Uterus (tissue), 4 donors: Measurements from ENCODE around the gene ABCG1. TPM values are rescaled to one million over a fixed set of nuclear protein-coding genes. Genes with fewer than 3 reads are reported as not detected.

Source experiments
- DNase-seq, 2 donors: peaks; one replicate each; pipeline ENCODE4 v3.0.0-alpha.2; 2019 to 2020
- H3K27ac ChIP-seq, 2 donors: fragments of 200-600 bp; sonication (generic); 1 replicate in 1 of 2; 2 replicates in 1 of 2; pipeline ENCODE4 v1.5.1; 2016 to 2018
- H3K27me3 ChIP-seq, 2 donors: fragments of 200-600 bp; sonication (generic); one replicate each; pipeline ENCODE4 v1.5.1; 2018 to 2019; ENCODE audit warnings: control low read depth in 1 of 2
- H3K36me3 ChIP-seq, 2 donors: fragments of 200-600 bp; sonication (generic); one replicate each; pipeline ENCODE4 v1.5.1; 2019; ENCODE audit warnings: control low read depth in 1 of 2
- H3K4me1 ChIP-seq, 2 donors: fragments of 200-600 bp; sonication (generic); one replicate each; pipeline ENCODE4 v1.5.1; 2018 to 2019; ENCODE audit warnings: control low read depth in 1 of 2
- H3K4me3 ChIP-seq, 2 donors: fragments of 200-600 bp; sonication (generic); 1 replicate in 1 of 2; 2 replicates in 1 of 2; pipeline ENCODE4 v1.5.1; 2018 to 2019; ENCODE audit warnings: mild to moderate bottlenecking in 1 of 2
- H3K9me3 ChIP-seq, 2 donors: fragments of 200-600 bp; sonication (generic); one replicate each; pipeline ENCODE4 v1.5.1; 2019; ENCODE audit warnings: control low read depth in 1 of 2
- CTCF ChIP-seq, 4 experiments: fragments of 200-600 bp in 2 of 4; fragments of 450-650 bp in 2 of 4; sonication (generic) in 2 of 4; IDR thresholded peaks; one replicate each; pipeline ENCODE4 v1.5.1; 2016 to 2019; ENCODE audit warnings: antibody characterized with exemption in 4 of 4, mild to moderate bottlenecking in 2 of 4, moderate library complexity in 1 of 4
- POLR2A ChIP-seq, 2 donors: fragments of 450-650 bp; IDR thresholded peaks; one replicate each; pipeline ENCODE4 v1.6.1; 2016; ENCODE audit warnings: antibody characterized with exemption in 2 of 2, mild to moderate bottlenecking in 1 of 2, moderate library complexity in 1 of 2
- intact Hi-C: fragments of 100-400 bp; cut with DNase I; formaldehyde crosslinking; loops from one replicate; pipeline ENCODE4 v1.15.1; 2023; ENCODE audit warnings: low total_unique reads
- total RNA-seq, 4 donors: library from RNA; depleted of rRNA in 3 of 4; stranded (reverse); fragments of >200 nt in 3 of 4; gene quantifications; one replicate each; pipeline versions ENCODE4 v1.1.0 to v1.2.4, GENCODE V29; 2014 to 2023
- donor health status: DM: yes; HTN: yes; CAD: no.

Gene ABCG1
- total RNA-seq, 4 donors from 2014 or later = 11.8 to 51.7 (median 18.4) TPM

GRCh38 chr21:42239973-42240372 is 21.0 kb downstream of the ABCG1 start:
- Histone ChIP-seq H3K9me3 (no peaks in the 10 kb centered on the region), H3K4me1 (peaks cover 0 to 2% of the 10 kb centered on the region in 2 donors), H3K27me3 (no peaks in the 10 kb centered on the region), H3K4me3 (no peak overlapping the region), H3K27ac (no peak overlapping the region), H3K36me3 (no peaks in the 10 kb centered on the region)
- DNase-seq = no peak
- intact Hi-C loops = no loop called here
- TF ChIP-seq CTCF (IDR thresholded peaks at IDR 0.05) = no peak

- DNase-seq = no peak
- H3K27me3 ChIP-seq = no peaks in the 10 kb centered on the region
- intact Hi-C loops = no loop called here
- no peak for TF ChIP-seq CTCF (IDR thresholded peaks at IDR 0.05)
- TF ChIP-seq POLR2A (IDR thresholded peaks at IDR 0.05) = no peak
- H3K4me3 ChIP-seq = no peak overlapping the region
- H3K27ac ChIP-seq = no peak overlapping the region
- no peaks in the 10 kb centered on the region for H3K9me3 ChIP-seq
- no peaks in the 10 kb centered on the region for H3K4me1 ChIP-seq
- H3K36me3 ChIP-seq = no peaks in the 10 kb centered on the region
Measured at GRCh38 chr21:42242611-42243010, 23.7 kb downstream of the ABCG1 start.

DNA sequence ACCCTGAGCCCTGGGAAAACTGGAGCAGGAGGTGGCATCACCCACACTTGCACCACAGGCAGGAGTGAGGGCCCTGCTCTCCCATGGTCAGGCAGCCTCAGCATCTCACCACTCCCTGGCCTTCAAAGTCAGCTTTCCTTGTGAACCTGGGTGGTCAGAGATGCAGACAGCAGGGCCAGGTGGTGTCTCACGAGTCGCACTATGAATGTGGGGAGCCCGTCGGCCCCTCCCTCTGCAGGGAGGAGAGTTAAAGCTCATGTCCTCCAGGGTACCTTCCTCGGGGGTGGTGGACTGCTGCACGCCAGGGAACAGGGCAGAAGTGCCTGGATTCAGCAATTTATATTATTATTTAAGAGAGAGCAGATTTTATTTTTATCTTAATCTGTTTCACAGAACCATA is 24.1 kb downstream of the ABCG1 start:
- Histone ChIP-seq H3K4me3 (no peak overlapping the region), H3K27ac (no peak overlapping the region), H3K36me3 (no peaks in the 10 kb centered on the region), H3K4me1 (no peaks in the 10 kb centered on the region), H3K9me3 (no peaks in the 10 kb centered on the region), H3K27me3 (no peaks in the 10 kb centered on the region)
- no peak for DNase-seq
- intact Hi-C loops = no loop called here
- TF ChIP-seq POLR2A (IDR thresholded peaks at IDR 0.05) = no peak
- TF ChIP-seq CTCF (IDR thresholded peaks at IDR 0.05) = no peak

GRCh38 chr21:42245331-42246193 is 26.6 kb downstream of the ABCG1 start:
- H3K9me3 ChIP-seq = no peaks in the 10 kb centered on the region
- H3K4me1 ChIP-seq = no peaks in the 10 kb centered on the region
- intact Hi-C loops = no loop called here
- no peak for DNase-seq
- H3K27ac ChIP-seq = no peak overlapping the region
- no peaks in the 10 kb centered on the region for H3K27me3 ChIP-seq
- no peak for TF ChIP-seq CTCF (IDR thresholded peaks at IDR 0.05)
- no peak for TF ChIP-seq POLR2A (IDR thresholded peaks at IDR 0.05)
- no peaks in the 10 kb centered on the region for H3K36me3 ChIP-seq
- H3K4me3 ChIP-seq = no peak overlapping the region

DNA sequence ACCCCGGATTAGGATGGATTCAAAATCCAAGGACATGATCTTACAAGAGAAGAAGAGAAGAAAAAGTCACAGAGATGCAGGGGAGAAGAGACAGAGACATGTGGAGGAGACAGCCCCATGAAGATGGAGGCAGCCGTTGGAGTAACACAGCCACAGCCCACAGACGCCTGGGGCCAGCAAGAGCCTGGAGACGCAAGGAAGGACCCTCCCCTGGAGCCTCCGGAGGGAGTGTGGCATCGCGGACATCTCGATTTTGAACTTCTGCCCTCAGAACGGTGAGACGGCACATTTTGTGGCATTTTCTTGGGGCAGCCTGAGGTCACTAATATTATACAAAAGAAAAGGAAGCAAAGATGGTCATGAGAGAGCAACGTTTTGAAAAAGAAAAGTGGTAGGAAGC is 28.8 kb downstream of the ABCG1 start:
- H3K4me1 ChIP-seq = no peaks in the 10 kb centered on the region
- H3K4me3 ChIP-seq = no peak overlapping the region
- DNase-seq = no peak
- intact Hi-C loops = no loop called here
- no peaks in the 10 kb centered on the region for H3K36me3 ChIP-seq
- no peak overlapping the region for H3K27ac ChIP-seq
- TF ChIP-seq POLR2A (IDR thresholded peaks at IDR 0.05) (no peak), CTCF (IDR thresholded peaks at IDR 0.05) (no peak)
- no peaks in the 10 kb centered on the region for H3K9me3 ChIP-seq
- no peaks in the 10 kb centered on the region for H3K27me3 ChIP-seq
